ENCODE measurements around the gene ACTRT2.

DNA sequence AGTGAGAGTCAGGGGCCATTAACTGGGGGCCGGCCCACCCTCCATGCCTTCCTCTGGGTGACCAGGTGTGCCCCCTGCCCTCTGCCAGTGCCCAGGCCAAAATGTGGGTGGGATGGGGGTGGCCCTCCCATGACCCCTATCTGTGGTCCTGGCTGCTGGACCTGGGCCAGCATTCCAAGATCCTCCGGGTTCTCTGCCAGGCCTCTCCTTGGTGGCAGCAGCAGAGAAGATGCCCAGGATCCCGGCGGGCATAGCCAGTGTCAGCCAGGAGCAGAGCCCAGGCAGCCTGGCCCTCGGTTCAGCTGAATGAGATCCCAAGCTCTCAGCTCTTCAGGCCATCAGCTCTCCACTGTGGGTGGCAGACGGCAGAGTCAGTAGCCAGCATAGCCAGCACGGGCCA, 31.3 kb upstream of the ACTRT2 start:
- TF ChIP-seq, protein P1, sequence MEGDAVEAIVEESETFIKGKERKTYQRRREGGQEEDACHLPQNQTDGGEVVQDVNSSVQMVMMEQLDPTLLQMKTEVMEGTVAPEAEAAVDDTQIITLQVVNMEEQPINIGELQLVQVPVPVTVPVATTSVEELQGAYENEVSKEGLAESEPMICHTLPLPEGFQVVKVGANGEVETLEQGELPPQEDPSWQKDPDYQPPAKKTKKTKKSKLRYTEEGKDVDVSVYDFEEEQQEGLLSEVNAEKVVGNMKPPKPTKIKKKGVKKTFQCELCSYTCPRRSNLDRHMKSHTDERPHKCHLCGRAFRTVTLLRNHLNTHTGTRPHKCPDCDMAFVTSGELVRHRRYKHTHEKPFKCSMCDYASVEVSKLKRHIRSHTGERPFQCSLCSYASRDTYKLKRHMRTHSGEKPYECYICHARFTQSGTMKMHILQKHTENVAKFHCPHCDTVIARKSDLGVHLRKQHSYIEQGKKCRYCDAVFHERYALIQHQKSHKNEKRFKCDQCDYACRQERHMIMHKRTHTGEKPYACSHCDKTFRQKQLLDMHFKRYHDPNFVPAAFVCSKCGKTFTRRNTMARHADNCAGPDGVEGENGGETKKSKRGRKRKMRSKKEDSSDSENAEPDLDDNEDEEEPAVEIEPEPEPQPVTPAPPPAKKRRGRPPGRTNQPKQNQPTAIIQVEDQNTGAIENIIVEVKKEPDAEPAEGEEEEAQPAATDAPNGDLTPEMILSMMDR (IDR thresholded peaks at IDR 0.05): no peak
- TF ChIP-seq EZH2 (IDR thresholded peaks at IDR 0.05; ENCODE audit: borderline replicate concordance, insufficient read depth, low read depth, low read length, poor library complexity, severe bottlenecking): no peak
